Hematopoietic multipotent progenitor cell treated with erythropoietin and hydrocortisone succinate and interleukin-3 and kit ligand, for 8 days (in vitro differentiated cells): ENCODE results near the gene PLA2G7.
"Not testable (repeated sequence)": the region's sequence is repeated elsewhere in the genome, so short reads cannot be mapped to it uniquely, and the experiment has no call there.

ENCODE experiments used
- DNase-seq: peaks from one replicate; pipeline ENCODE4 v3.0.0-alpha.2; 2015

PLA2G7 gene

GRCh38 chr6:46734867-46735719 is at the start of gene PLA2G7:
Gene PLA2G7 (minus strand): TSS chr6:46735375. CDS start chr6:46722891, 12,484 bp downstream.
- no peak for DNase-seq

- no peak for DNase-seq
These were observed 49.4 kb upstream of the PLA2G7 start for GRCh38 chr6:46784535-46784934.

GRCh38 chr6:46781478-46782378 is 46.6 kb upstream of the PLA2G7 start:
- DNase-seq, result peak; percentile 63

GRCh38 chr6:46777476-46778346 is 42.5 kb upstream of the PLA2G7 start:
- no peak for DNase-seq

- no peak for DNase-seq
These were observed 41.0 kb upstream of the PLA2G7 start for GRCh38 chr6:46776070-46776712.

GRCh38 chr6:46774736-46775135 is 39.6 kb upstream of the PLA2G7 start:
- not testable (repeated sequence) for DNase-seq

GRCh38 chr6:46773201-46773855 is 38.2 kb upstream of the PLA2G7 start:
- no peak for DNase-seq

- peak; percentile 19 for DNase-seq
These were observed 37.6 kb upstream of the PLA2G7 start for GRCh38 chr6:46772762-46773161.

GRCh38 chr6:46772016-46772415 is 36.8 kb upstream of the PLA2G7 start:
- no peak for DNase-seq

GRCh38 chr6:46764961-46765360 is 29.8 kb upstream of the PLA2G7 start:
- no peak for DNase-seq

GRCh38 chr6:46764280-46764679 is 29.1 kb upstream of the PLA2G7 start:
- DNase-seq, result not testable (repeated sequence)

GRCh38 chr6:46763466-46763865 is 28.3 kb upstream of the PLA2G7 start:
- DNase-seq, result no peak

- DNase-seq, result no peak
These were observed 25.8 kb upstream of the PLA2G7 start for GRCh38 chr6:46760925-46761324.

- no peak for DNase-seq
These were observed 24.0 kb upstream of the PLA2G7 start for GRCh38 chr6:46758960-46759753.

GRCh38 chr6:46757214-46757596 is 22.0 kb upstream of the PLA2G7 start:
- no peak for DNase-seq

GRCh38 chr6:46756469-46757213 is 21.5 kb upstream of the PLA2G7 start:
- DNase-seq, result no peak

GRCh38 chr6:46755865-46756264 is 20.7 kb upstream of the PLA2G7 start:
- no peak for DNase-seq

GRCh38 chr6:46751658-46752057 is 16.5 kb upstream of the PLA2G7 start:
- no peak for DNase-seq

GRCh38 chr6:46749731-46750130 is 14.6 kb upstream of the PLA2G7 start:
- DNase-seq, result no peak

- DNase-seq, result no peak
These were observed 13.8 kb upstream of the PLA2G7 start for GRCh38 chr6:46748940-46749503.
